Testis (tissue), 2 donors: ENCODE data around the gene FOSL1.

ENCODE experiments used
- CTCF ChIP-seq, 3 experiments: fragments of 450-650 bp in 2 of 3; fragments of 200-600 bp in 1 of 3; sonication (generic) in 1 of 3; IDR thresholded peaks; one replicate each; pipeline ENCODE4 v1.5.1; 2016 to 2019; ENCODE audit warnings: antibody characterized with exemption in 3 of 3, mild to moderate bottlenecking in 2 of 3, moderate library complexity in 1 of 3
- POLR2A ChIP-seq: fragments of 450-650 bp; IDR thresholded peaks from one replicate; pipeline ENCODE4 v1.6.1; 2017; ENCODE audit warnings: antibody characterized with exemption, mild to moderate bottlenecking, moderate library complexity

- TF ChIP-seq CTCF (IDR thresholded peaks at IDR 0.05) (no peak), POLR2A (no peak)
Observed at GRCh38 chr11:65849366-65849765, 50.8 kb downstream of the FOSL1 start.
